GM21367 (cell line): ENCODE results near the gene MYL2.
"Not testable (repeated sequence)": the region's sequence is repeated elsewhere in the genome, so short reads cannot be mapped to it uniquely, and the experiment has no call there.

Source experiments
- ATAC-seq: cut with Tn5 transposase; IDR thresholded peaks from one replicate; pipeline ENCODE4 v1.9.1; 2021; ENCODE audit not compliant: unreplicated experiment

The MYL2 gene, protein sequence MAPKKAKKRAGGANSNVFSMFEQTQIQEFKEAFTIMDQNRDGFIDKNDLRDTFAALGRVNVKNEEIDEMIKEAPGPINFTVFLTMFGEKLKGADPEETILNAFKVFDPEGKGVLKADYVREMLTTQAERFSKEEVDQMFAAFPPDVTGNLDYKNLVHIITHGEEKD

GRCh38 chr12:110920324-110920910 is at the start of gene MYL2:
Gene MYL2, minus strand, starts transcription at chr12:110920579. Its CDS starts 50 bp downstream, at chr12:110920529.
- ATAC-seq = no peak

DNA sequence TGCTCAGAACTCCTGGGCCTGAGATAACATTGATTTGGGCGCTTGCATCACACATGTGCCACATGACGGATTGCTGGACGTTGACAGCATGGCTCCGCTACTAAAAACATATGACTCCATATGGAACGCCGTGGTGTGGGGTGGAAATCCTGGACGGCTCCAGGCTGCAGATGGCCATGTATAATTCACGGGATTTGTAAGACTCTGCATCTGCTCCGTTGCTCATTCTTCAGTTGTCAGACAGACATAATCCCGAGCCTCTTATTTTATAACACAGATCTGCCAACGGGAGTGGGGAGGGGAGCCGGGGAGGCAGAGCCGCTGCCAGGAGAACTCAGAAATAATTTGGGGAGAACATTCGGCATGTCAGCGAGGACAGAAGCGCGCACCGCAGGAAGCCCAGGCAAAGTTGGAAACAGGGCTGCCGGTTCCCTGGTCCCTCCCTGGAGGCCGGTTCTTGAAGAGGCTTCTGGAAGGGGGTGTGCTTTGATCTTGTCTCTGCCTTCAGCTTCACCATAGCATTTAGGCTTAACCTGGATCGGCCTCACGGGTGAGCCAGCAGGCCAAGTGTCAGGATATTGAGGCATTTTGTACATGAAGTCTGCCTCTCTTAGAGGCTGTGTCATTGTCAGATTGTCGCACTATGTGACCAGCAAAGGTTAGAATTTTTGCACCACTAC is 45.8 kb upstream of the MYL2 start:
- ATAC-seq = no peak

DNA sequence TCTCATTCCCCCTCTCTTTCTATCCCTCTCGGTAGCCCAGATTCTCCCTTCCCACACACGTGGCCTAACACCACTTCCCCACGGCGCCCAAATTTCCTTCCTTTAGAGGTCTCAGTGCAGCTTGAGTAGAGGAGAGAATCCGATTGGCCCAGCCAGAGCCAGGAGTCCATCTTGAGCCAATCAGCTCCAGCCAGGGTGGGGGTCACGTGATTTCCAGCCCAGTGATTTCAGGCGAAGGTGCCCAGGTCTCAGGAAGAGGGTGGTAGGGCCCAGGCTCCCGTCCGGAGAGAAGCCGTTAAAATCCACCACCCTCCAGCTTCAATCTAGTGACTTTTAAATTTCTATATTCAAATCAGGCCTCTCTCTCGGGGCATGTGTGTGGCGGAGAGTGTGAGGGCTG is 45.2 kb upstream of the MYL2 start:
- no peak for ATAC-seq

GRCh38 chr12:110960795-110961194 is 40.4 kb upstream of the MYL2 start:
- ATAC-seq = no peak

DNA sequence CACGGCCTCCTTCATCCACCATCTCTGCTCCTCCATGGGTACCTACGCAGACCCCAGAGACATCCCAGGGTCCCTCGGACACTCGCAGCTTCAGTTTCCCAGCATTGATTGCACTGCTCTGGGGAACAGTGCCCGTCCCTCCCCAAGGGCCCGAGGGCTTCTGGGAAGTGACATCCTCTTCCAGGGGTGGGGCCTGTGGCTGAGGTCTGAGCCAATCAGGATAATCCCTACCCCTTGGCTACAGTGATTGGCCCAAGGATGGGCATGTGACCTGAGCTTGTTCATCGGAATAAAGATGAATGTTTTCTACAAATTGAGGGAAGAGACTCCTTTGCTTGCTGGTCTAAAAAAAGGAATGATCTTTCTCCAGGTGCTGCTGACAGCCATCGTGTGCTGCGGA is 37.3 kb upstream of the MYL2 start:
- no peak for ATAC-seq

GRCh38 chr12:110957159-110957558 is 36.8 kb upstream of the MYL2 start:
- ATAC-seq = no peak

- ATAC-seq = not testable (repeated sequence)
These were observed 30.5 kb upstream of the MYL2 start for GRCh38 chr12:110950867-110951266.

- ATAC-seq = not testable (repeated sequence)
These were observed 30.1 kb upstream of the MYL2 start for GRCh38 chr12:110950466-110950865.

DNA sequence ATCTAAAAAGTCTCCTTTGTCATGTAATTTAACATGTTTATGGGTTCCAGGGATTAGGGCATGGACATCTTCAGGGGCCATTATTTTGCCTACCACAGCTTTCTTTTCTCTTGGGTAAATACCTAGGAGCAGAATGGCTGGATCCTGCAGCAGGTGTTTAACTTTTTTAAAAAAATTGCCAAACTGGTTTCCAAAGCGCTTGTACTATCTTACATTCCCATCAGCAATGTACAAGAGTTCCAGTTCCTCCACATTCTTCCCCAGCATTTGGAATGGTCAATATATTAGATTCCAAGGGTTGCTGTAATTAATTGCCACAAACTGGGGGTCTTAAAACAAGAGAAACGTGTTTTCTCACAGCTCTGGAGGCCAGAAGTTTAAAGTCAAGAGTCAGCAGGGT is 27.7 kb upstream of the MYL2 start:
- no peak for ATAC-seq

DNA sequence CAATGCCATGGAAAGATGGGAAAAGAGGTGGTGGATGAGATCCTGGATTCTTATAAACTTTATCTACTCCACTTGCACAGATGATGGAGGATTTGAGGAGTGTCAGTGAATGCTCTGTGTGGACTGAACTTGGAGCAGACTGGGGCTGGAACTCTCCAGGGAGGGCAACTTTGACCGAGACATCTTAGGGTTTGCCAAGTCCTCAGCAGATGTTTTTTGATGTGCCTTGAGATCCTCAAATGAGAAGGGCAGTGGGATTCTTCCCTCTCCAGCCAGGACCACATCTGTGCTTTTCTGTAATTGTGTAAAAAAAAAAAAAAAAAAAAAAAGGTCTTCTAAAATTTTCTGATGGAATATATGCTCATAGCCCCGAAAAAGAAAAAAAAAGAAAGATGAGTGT is 23.0 kb upstream of the MYL2 start:
- no peak for ATAC-seq

DNA sequence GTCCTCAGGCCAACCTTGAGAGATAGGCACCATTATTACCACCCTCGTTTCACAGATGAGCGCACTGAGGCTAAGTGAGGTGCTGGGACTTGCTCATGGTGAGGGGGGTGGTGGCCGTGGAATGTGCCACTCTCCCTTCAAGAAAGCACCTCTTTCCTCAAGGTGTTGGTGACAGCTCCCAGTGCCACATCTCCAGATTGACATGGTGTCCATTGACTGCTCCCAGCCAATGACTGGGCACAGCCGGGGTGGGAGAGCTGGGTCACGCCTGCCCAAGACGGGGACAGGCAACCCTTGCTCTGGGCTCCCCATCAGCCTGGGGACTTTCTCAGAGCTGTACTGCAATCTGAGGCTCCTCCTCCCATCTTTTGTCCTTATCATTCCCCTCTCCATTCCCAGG is 21.0 kb upstream of the MYL2 start:
- no peak for ATAC-seq

GRCh38 chr12:110940933-110941332 is 20.6 kb upstream of the MYL2 start:
- no peak for ATAC-seq

DNA sequence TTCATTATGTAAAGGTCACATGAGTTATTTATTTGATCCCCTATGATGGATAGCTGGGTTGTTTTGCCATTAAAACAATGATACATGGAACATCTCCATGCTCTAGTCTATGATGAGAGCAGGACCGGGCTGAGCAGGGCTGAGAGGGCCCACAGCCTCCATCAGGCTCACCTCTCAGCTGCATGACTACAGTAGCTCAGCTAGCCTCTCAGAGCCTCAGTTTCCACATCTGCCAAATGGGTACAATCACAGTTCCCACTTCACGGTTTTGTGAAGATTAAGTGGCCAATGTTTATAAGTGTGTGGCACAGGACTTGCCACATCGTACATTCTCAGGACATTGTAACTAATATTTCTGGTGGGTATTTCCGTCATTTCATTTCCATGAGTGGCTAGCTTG is 19.9 kb upstream of the MYL2 start:
- no peak for ATAC-seq

DNA sequence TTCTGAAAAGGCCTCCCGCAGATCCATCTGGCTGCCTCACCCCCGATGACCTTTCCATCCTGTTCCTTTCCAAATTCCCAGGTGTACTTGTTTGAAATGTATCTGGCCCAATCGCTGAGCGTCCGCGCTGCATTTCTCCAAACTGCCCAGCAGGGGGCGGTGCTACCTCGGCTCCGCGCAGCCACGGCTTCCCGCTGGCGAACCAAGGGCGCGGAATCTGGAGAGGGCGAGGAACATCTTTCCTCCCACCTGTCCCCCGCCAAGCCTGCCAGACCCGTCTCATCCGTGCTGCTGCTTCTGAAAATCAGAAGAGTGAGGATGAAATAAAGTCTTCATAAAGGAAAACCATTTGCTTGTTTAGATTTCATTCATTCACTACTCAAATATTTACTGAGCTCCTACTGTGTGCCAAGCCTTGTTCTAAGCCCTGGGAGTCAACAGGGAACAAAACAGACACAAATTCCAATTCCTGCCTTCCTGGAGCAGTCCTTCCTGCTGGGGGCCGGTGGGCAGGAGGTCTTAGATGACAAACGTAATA is 16.8 kb upstream of the MYL2 start:
- ATAC-seq = no peak

DNA sequence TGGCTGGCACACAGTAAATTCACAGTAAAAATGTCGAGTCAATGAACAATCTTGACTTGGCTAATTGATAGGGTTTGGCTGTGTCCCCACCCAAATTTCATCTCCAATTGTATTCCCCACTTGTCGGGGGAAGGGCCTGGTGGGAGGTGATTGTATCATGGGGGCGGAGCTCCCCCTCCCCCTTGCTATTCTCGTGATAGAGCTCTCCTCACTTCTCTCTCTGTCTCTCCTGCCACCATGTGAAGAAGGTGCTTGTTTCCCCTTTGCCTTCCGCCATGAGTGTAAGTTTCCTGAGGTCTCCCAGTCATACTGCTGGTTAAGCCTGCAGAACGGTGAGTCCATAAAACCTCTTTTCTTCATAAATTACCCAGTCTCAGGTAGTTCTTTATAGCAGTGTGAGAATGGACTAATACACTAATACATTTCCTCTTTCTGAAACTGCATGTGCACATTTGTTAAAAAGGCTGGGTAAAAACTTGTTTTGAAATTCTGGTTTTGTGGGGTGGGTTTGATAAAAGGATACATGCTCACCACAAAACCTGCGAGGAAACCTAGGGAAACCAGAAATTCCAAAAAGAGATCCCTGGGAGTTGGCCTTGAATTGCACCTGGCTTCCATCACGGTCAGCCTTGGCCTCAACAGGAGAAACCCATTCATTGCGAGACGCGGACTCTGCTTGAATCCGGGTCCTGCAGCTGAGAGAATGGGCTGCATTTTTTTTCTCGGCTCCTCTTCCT is 16.2 kb upstream of the MYL2 start:
- ATAC-seq = no peak

DNA sequence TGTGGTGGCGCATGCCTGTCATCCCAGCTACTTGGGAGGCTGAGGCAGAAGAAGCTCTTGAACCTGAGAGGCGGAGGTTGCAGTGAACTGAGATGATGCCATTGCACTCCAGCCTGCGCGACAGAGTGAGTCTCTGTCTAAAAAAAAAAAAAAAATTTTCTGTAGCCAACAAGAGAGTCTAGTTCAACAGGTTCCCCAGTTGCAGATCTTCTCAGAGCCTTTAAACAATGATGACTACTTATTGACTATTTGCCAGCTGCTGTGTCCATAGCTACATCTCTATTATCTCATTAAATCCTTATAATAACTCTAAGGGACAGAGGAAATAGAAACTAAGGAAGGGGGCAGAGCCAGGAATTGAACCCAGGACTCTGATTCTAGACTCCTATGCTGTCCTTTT is 15.2 kb upstream of the MYL2 start:
- no peak for ATAC-seq

DNA sequence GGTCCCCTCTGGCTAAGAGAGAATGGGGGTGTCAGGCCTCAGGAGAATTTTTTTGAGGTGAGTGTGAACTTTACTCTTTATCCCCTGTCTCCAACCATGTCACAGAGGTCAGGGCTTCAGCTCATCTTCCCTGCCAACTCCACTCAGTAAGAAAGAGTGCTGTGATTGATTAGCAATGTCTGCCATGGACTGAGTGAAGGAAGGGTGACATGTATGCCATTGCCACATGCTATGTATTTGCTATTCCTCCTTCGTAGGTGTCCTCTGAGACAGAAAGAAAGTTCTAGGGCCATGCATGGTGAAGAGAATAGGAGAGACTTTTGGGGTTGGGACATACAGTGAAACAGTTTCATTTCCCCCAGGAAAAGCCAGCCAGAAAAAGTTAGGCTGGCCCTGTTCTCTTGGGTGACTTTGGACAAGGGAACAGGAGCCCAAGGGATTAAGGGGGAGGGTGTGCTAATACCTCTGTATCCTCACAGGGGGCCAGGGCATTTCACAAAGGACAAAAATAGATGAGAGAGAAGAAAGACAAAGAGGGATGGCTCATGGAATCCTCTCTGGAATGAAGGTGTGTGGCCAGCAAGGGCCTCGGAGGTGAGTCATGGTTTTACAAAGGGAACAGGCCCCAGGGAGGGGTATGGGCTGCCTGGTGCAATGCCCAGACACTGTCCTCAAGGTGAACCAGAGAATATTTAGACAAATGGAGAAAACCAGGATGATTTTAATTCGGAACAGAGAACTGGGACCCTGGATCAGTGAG is 13.9 kb upstream of the MYL2 start:
- ATAC-seq = no peak

- ATAC-seq = no peak
These were observed 13.1 kb upstream of the MYL2 start for GRCh38 chr12:110933326-110933974.

DNA sequence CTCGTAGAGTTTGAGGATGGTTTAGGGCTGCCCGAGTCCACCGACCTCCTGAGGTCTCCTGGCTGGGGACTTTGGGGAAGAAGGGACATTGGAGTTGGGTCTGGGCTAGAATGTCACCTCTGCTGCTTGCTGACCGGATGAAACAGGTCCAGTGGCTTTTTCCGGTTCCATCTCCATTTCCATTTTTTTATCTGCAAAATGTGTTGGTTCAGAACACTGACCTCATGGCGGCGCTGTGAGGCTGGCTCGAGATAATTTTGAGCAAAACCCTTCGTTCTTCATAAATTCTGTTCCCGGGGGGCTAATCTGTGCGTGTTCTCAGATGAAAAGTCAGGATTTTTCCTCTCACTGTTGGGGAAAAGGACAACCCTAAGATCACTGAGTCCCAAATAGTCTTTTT is 11.7 kb upstream of the MYL2 start:
- ATAC-seq = no peak

GRCh38 chr12:110931315-110931728 is 10.9 kb upstream of the MYL2 start:
- ATAC-seq = no peak
